Measurements from ENCODE around the gene GPATCH4.

The GPATCH4 gene

DNA sequence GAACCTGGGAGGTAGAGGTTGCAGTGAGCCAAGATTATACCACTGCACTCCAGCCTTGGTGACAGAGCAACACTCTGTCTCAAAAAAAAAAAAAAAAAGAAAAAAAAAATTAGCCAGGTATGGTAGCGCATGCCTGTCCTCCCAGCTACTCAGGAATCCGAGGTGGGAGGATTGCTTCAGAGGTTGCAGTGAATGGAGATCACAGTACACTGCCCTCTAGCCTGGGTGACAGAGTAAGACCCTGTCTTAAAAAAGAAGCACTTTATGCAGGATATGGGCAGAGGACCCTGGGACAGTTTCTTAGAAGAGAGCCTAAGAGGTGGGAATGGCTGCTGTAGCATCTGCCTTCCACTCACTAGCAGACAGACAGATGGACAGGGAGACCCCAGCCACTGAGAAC is 51.9 kb downstream of the GPATCH4 start:
- TF ChIP-seq, protein P1, sequence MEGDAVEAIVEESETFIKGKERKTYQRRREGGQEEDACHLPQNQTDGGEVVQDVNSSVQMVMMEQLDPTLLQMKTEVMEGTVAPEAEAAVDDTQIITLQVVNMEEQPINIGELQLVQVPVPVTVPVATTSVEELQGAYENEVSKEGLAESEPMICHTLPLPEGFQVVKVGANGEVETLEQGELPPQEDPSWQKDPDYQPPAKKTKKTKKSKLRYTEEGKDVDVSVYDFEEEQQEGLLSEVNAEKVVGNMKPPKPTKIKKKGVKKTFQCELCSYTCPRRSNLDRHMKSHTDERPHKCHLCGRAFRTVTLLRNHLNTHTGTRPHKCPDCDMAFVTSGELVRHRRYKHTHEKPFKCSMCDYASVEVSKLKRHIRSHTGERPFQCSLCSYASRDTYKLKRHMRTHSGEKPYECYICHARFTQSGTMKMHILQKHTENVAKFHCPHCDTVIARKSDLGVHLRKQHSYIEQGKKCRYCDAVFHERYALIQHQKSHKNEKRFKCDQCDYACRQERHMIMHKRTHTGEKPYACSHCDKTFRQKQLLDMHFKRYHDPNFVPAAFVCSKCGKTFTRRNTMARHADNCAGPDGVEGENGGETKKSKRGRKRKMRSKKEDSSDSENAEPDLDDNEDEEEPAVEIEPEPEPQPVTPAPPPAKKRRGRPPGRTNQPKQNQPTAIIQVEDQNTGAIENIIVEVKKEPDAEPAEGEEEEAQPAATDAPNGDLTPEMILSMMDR (conservative IDR thresholded peaks at IDR 0.05; ENCODE audit: low read depth, low read length) = peak; percentile 4
- no peak overlapping the region for H3K4me3 ChIP-seq (ENCODE audit: low read length)
- DNase-seq (ENCODE audit: low read depth) = no peak

DNA sequence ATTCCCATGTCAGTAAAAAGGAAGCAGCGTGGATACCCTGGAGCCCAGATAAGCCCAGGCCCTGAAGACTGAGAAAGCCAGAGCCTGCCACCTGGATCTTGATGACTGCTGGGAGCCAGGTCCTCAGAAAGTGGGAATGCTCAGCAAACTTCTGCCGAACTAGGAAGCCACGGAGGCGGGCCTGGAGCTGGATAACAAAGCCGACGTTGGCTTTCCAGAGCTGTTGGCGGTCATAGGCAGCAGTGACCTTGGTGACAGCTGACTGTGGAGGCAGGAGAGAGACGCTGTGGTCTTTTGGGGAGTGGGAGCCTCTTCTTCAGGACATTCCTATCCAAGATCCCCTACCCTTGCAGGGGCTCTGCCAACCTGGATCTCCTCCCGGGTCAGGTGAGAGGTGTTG is 53.3 kb downstream of the GPATCH4 start:
- DNase-seq (ENCODE audit: low read depth) = no peak
- TF ChIP-seq, protein P1 (conservative IDR thresholded peaks at IDR 0.05; ENCODE audit: low read depth, low read length) = no peak
- no peak overlapping the region for H3K4me3 ChIP-seq (ENCODE audit: low read length)

DNA sequence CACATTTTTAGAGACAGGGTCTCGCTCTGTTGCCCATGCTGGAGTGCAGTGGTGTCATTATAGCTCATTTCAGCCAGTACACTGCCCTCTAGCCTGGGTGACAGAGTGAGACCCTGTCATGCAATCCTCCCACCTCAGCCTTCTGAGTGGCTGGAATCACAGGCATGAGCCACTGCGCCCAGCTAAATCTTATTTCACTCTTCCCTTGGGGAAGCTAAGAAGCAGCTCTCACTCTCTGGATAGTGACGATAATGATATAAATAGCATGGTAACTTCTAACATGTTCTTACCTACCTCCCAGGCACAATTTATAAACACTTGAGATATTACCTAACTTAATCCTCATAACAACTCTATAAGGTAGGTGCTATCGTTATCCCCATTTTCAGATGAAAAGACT is 53.8 kb downstream of the GPATCH4 start:
- no peak overlapping the region for H3K4me3 ChIP-seq (ENCODE audit: low read length)
- TF ChIP-seq, protein P1 (conservative IDR thresholded peaks at IDR 0.05; ENCODE audit: low read depth, low read length) = no peak
- DNase-seq (ENCODE audit: low read depth) = no peak

DNA sequence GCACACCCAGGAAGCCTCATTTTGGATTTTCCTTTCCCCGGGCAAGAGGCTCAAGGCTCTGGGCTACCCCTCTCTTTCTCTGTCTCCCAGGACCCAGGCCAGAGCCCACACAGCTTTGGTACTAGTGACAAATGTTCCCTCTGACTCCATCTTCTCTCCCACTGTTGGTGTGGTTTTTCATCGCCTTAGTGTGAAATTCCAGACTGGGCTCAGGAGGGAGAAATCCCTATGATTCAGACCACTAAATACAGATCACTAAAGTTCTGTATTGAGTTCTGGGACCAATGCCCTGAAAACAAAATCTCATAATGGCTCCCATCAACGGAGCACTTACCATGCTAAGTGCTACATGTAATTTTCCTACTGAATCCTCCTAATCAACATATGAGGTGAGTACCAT is 55.0 kb downstream of the GPATCH4 start:
- TF ChIP-seq, protein P1 (conservative IDR thresholded peaks at IDR 0.05; ENCODE audit: low read depth, low read length) = no peak
- no peak for DNase-seq (ENCODE audit: low read depth)
- no peak overlapping the region for H3K4me3 ChIP-seq (ENCODE audit: low read length)

DNA sequence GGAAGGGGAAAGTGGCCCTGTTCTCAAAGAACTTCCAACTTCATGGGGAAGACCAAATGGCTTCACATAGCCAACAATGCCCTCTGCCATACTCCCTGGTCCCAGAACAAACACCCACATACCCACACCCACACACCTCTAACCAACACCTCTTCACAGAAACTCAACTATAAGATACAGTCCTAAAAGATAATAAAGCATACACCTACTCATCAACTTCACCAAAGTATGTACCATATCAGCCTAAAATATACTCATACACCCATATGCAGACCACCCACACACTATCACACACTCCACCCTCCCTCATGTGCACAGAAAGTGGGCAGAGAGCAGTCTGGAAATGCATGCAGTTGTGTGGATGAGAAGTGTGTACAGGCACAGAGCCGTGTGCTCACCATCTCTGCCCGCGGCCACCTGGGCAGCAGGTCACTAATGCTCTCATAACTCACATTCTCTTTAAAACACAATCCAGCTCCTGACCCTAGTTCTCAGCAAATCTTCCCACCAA is 56.6 kb downstream of the GPATCH4 start:
- TF ChIP-seq, protein P1 (conservative IDR thresholded peaks at IDR 0.05; ENCODE audit: low read depth, low read length) = no peak
- no peak overlapping the region for H3K4me3 ChIP-seq (ENCODE audit: low read length)
- DNase-seq (ENCODE audit: low read depth) = no peak

Measured in retinal pigment epithelial cell (primary cell).